ENCODE results near the gene MICALL1.

DNA sequence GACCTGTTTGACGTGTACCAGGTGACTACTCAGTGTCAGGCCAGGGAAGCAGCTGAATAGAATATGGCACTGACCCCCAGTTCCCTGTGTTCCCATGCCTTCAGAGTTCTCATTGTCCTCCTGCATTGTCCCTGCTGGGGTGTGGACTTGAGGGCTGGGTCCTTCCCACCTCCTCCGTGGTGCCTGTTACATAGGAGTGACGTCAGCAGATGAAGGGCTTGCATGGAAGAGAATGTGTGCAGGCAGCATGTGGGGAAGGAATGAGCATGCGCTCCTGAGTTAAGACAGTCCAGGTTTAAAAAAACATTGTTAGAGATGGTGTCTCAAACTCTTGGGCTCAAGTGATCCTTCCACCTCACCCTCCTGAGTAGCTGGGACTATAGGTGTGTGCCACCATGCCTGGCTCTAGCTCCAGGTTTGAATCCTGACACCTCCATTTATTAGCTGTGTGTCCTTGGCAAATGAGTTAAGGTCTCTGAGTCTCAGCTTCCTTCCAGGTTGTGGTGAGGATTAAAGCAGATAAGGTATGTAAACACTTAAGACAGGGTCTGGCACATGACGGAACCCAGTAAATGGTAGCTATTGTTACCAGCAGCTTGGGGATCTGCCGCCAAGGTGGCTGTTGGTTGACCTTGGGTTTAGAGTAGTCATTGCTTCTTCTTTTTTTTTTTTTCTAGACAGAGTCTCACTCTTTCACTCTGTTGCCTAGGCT, 85.8 kb downstream of the MICALL1 start:
- TF ChIP-seq, protein P1, sequence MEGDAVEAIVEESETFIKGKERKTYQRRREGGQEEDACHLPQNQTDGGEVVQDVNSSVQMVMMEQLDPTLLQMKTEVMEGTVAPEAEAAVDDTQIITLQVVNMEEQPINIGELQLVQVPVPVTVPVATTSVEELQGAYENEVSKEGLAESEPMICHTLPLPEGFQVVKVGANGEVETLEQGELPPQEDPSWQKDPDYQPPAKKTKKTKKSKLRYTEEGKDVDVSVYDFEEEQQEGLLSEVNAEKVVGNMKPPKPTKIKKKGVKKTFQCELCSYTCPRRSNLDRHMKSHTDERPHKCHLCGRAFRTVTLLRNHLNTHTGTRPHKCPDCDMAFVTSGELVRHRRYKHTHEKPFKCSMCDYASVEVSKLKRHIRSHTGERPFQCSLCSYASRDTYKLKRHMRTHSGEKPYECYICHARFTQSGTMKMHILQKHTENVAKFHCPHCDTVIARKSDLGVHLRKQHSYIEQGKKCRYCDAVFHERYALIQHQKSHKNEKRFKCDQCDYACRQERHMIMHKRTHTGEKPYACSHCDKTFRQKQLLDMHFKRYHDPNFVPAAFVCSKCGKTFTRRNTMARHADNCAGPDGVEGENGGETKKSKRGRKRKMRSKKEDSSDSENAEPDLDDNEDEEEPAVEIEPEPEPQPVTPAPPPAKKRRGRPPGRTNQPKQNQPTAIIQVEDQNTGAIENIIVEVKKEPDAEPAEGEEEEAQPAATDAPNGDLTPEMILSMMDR (conservative IDR thresholded peaks at IDR 0.05; ENCODE audit: low read length), result no peak
- no peak for TF ChIP-seq EZH2phosphoT487 (IDR thresholded peaks at IDR 0.05; ENCODE audit: borderline replicate concordance, low read depth, low read length)

Data from OCI-LY7 (cell line).